Caco-2 (cell line): ENCODE measurements around the gene CRTAC1. TPM values are rescaled to one million over a fixed set of nuclear protein-coding genes. Genes with fewer than 3 reads are reported as not detected.

Source experiments
- BruUV-seq: library from RNA; stranded (reverse); fragments of 400-500 nt; replicated peaks from 2 replicates; lab custom pipeline; 2021; lab: Mats Ljungman, UMichigan
- CTCF ChIA-PET: fragments of 300-600 bp; sonication (Branson Sonifier 250); formaldehyde crosslinking; loops from one replicate; lab custom pipeline; 2022; ENCODE audit warnings: antibody characterized with exemption; lab: Charles Lee
- POLR2A ChIA-PET: fragments of 300-600 bp; sonication (Branson Sonifier 250); formaldehyde crosslinking; loops from one replicate; lab custom pipeline; 2022; ENCODE audit warnings: antibody characterized with exemption; lab: Charles Lee
- DNase-seq, 2 experiments: peaks; one replicate each; pipeline versions ENCODE4 v3.0.0 to v3.0.0-alpha.2; 2020 to 2022
- H3K27me3 ChIP-seq: replicated peaks from 2 replicates; pipeline ENCODE4 v1.6.0; 2011; ENCODE audit warnings: low read length; ENCODE audit not compliant: control insufficient read depth, insufficient read depth
- H3K36me3 ChIP-seq: 2 replicates; pipeline ENCODE4 v1.5.1; 2011; ENCODE audit warnings: low read length; ENCODE audit not compliant: control insufficient read depth, insufficient read depth
- H3K4me1 ChIP-seq: fragments of 250-450 bp; sonication (Bioruptor Pico); 2 replicates; pipeline ENCODE4 v1.5.1; 2020; ENCODE audit warnings: mild to moderate bottlenecking
- H3K4me3 ChIP-seq: 2 replicates; pipeline ENCODE4 v1.5.1; 2011; ENCODE audit warnings: low read depth, mild to moderate bottlenecking, control low read depth, low read length
- H3K9me3 ChIP-seq: fragments of 250-450 bp; sonication (Bioruptor Pico); 2 replicates; pipeline ENCODE4 v1.5.1; 2020; ENCODE audit warnings: mild to moderate bottlenecking, moderate library complexity
- H3K27ac Mint-ChIP-seq: one replicate; pipeline ENCODE4 v1.8.0; 2022; ENCODE audit warnings: mixed read lengths; ENCODE audit not compliant: unreplicated experiment
- H3K27me3 Mint-ChIP-seq: one replicate; pipeline ENCODE4 v1.8.0; 2022; ENCODE audit warnings: mixed read lengths; ENCODE audit not compliant: insufficient read depth, unreplicated experiment
- H3K36me3 Mint-ChIP-seq: one replicate; pipeline ENCODE4 v1.8.0; 2022; ENCODE audit warnings: mild to moderate bottlenecking, mixed read lengths; ENCODE audit not compliant: insufficient read depth, unreplicated experiment
- H3K4me1 Mint-ChIP-seq: one replicate; pipeline ENCODE4 v1.8.0; 2022; ENCODE audit warnings: low read depth, mixed read lengths; ENCODE audit not compliant: unreplicated experiment
- H3K4me3 Mint-ChIP-seq: one replicate; pipeline ENCODE4 v1.8.0; 2022; ENCODE audit warnings: mild to moderate bottlenecking, moderate library complexity, mixed read lengths; ENCODE audit not compliant: unreplicated experiment
- H3K9me3 Mint-ChIP-seq: one replicate; pipeline ENCODE4 v1.8.0; 2022; ENCODE audit warnings: mixed read lengths; ENCODE audit not compliant: unreplicated experiment
- intact Hi-C: fragments of 100-400 bp; cut with micrococcal nuclease; formaldehyde crosslinking; loops from one replicate; pipeline ENCODE4 v1.10.0; 2022; ENCODE audit not compliant: unreplicated experiment
- total RNA-seq: library from RNA; stranded (reverse); gene quantifications from 2 replicates; pipeline ENCODE4 v1.2.3, GENCODE V29; 2022
- TF ChIP-seq, protein P1 (sequence below), 2 experiments: fragments of 200-600 bp in 1 of 2; IDR thresholded peaks; 1 replicate in 1 of 2; 2 replicates in 1 of 2; pipeline versions ENCODE4 v1.5.1 to v1.8.0; 2011 to 2022; ENCODE audit warnings: antibody characterized with exemption in 1 of 2, control low read depth in 1 of 2, inconsistent platforms in 1 of 2, low read depth in 1 of 2, low read length in 1 of 2, mild to moderate bottlenecking in 1 of 2, moderate library complexity in 1 of 2; ENCODE audit not compliant: insufficient read depth in 1 of 2, severe bottlenecking in 1 of 2, unreplicated experiment in 1 of 2

Gene CRTAC1
- total RNA-seq, 1 experiment from 2014 or later: not detected

DNA sequence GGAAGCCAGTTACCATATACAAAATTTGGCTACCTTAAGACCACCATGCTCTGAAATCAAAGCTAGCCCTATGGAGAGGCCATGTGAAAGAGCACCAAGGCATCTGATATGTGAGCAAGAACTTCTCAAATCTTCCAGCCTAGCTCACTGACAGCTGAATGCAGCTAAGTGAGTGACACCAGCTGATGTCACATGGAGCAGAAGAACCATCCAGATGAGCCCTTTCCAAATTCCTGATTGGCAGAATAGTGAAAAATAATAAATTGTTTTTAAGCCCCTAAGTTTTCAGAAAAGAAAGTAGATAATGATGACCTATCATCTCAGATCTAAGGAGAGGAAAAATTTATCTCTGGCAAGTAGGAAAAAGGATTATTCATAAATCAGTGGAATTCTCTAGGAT is 85.6 kb downstream of the CRTAC1 start:
- peaks cover 20% of the 10 kb centered on the region for H3K27me3 Mint-ChIP-seq

DNA sequence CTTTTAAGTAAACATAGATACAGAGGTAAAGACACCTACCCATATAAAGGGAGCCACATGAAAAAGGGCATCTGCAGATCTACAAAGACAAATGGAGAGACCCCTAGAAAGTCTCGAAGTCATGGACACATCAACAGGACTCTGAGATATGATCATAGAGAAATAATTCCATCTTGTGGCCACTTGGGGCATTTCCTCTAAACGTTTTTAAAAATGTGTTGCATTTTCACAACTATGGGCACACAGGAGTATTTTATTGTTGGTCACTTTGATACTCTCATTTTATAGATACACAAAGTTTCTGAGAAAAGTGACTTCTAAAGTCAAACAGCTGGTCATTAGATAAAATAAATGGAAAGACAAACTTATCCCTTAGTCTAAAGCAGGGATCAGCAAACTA is 87.1 kb downstream of the CRTAC1 start:
- Mint-ChIP-seq H3K36me3 (no peaks in the 10 kb centered on the region), H3K4me1 (no peaks in the 10 kb centered on the region), H3K9me3 (peaks cover 15% of the 10 kb centered on the region), H3K27ac (no peak overlapping the region), H3K4me3 (no peak overlapping the region), H3K27me3 (peaks cover 20% of the 10 kb centered on the region)
- TF ChIP-seq, protein P1, sequence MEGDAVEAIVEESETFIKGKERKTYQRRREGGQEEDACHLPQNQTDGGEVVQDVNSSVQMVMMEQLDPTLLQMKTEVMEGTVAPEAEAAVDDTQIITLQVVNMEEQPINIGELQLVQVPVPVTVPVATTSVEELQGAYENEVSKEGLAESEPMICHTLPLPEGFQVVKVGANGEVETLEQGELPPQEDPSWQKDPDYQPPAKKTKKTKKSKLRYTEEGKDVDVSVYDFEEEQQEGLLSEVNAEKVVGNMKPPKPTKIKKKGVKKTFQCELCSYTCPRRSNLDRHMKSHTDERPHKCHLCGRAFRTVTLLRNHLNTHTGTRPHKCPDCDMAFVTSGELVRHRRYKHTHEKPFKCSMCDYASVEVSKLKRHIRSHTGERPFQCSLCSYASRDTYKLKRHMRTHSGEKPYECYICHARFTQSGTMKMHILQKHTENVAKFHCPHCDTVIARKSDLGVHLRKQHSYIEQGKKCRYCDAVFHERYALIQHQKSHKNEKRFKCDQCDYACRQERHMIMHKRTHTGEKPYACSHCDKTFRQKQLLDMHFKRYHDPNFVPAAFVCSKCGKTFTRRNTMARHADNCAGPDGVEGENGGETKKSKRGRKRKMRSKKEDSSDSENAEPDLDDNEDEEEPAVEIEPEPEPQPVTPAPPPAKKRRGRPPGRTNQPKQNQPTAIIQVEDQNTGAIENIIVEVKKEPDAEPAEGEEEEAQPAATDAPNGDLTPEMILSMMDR (IDR thresholded peaks at IDR 0.05; ENCODE audit: insufficient read depth in 1 of 2, low read depth in 1 of 2, low read length in 1 of 2, severe bottlenecking in 1 of 2, unreplicated experiment in 1 of 2): no peak
- POLR2A ChIA-PET: no interaction called here
- no TSS peak for BruUV-seq
- H3K27me3 ChIP-seq: no peaks in the 10 kb centered on the region
- CTCF ChIA-PET: no interaction called here
- intact Hi-C loops: no loop called here
- peaks cover 9% of the 10 kb centered on the region; the same call in 1 of the 2 replicates for H3K9me3 ChIP-seq
- H3K4me3 ChIP-seq: no peak overlapping the region
- H3K36me3 ChIP-seq: no peaks in the 10 kb centered on the region
- no peak for DNase-seq
- no peaks in the 10 kb centered on the region for H3K4me1 ChIP-seq

More for the DNA sequence above, 85.6 kb downstream of the CRTAC1 start:
- CTCF ChIA-PET: no interaction called here
- Mint-ChIP-seq H3K27ac (no peak overlapping the region), H3K4me3 (no peak overlapping the region), H3K9me3 (peaks cover 23% of the 10 kb centered on the region), H3K4me1 (no peaks in the 10 kb centered on the region), H3K36me3 (no peaks in the 10 kb centered on the region)
- no peak for DNase-seq
- peaks cover 9% of the 10 kb centered on the region; the same call in 1 of the 2 replicates for H3K9me3 ChIP-seq
- no peaks in the 10 kb centered on the region for H3K4me1 ChIP-seq
- no peaks in the 10 kb centered on the region for H3K36me3 ChIP-seq
- H3K4me3 ChIP-seq: no peak overlapping the region
- no peaks in the 10 kb centered on the region for H3K27me3 ChIP-seq
- TF ChIP-seq, protein P1 (IDR thresholded peaks at IDR 0.05; ENCODE audit: insufficient read depth in 1 of 2, low read depth in 1 of 2, low read length in 1 of 2, severe bottlenecking in 1 of 2, unreplicated experiment in 1 of 2): no peak
- no TSS peak for BruUV-seq
- intact Hi-C loops: no loop called here
- POLR2A ChIA-PET: no interaction called here

DNA sequence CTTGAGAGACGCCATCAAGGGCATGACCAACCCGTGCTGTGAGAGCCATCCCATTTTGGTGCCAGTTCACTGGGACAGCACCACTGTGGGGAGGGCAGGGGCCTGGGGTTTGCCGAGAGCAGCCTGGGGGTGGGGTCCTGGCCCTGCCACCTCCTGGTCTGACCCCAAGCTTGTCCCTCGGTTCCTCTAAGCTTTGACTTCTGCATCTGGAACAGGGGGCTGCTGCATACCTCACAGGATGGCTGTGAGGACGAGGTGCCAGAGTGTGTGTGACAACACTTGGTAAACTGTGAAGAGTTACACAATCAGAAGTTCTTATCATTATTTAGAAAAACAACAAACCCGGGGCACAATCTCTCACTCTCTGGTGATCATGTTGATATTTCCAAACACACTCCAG is 89.9 kb downstream of the CRTAC1 start:
- no peak for DNase-seq
- intact Hi-C loops: no loop called here
- H3K9me3 Mint-ChIP-seq: peaks cover 11% of the 10 kb centered on the region
- peaks cover 9% of the 10 kb centered on the region; the same call in 1 of the 2 replicates for H3K9me3 ChIP-seq
- no peaks in the 10 kb centered on the region for H3K36me3 Mint-ChIP-seq
- ChIA-PET POLR2A (no interaction called here), CTCF (no interaction called here)
- H3K27me3 ChIP-seq: no peaks in the 10 kb centered on the region; the same call in 1 of the 2 replicates
- H3K4me3 Mint-ChIP-seq: no peak overlapping the region
- H3K27me3 Mint-ChIP-seq: peaks cover 21% of the 10 kb centered on the region
- H3K4me1 ChIP-seq: no peaks in the 10 kb centered on the region
- BruUV-seq: no TSS peak
- H3K4me3 ChIP-seq: no peak overlapping the region
- H3K4me1 Mint-ChIP-seq: no peaks in the 10 kb centered on the region
- no peaks in the 10 kb centered on the region for H3K36me3 ChIP-seq
- no peak overlapping the region for H3K27ac Mint-ChIP-seq
- TF ChIP-seq, protein P1 (IDR thresholded peaks at IDR 0.05; ENCODE audit: insufficient read depth in 1 of 2, low read depth in 1 of 2, low read length in 1 of 2, severe bottlenecking in 1 of 2, unreplicated experiment in 1 of 2): no peak
